Measurements from ENCODE around the gene AATF.

Gene AATF

DNA sequence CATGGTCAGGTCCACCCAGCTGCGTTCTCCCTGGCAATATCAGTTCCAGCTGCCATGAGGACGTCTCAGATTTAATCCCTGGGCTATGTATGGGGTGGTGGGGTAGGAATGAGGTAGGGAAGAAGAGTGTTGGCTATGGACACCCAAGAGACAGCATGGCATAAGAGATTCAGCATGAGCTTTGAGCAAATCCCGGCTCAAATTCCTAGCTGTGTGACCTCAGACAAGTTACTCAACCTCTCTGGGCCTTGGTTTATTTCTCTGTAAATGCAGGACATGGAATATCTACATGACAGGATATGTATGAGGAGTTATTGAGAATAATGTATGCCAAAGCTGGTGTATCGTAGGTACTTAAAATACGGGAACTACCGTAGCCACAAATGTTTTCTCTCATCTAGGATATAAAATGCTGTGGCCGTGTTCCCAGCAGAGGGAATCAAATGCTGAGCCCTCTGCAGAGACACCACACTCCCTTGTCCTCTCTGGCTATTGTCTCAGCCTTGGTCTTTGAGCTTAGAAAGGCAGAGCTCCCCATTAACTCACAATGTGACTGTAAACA is 29.3 kb upstream of the AATF start:
- no peaks in the 10 kb centered on the region for H3K4me1 ChIP-seq (ENCODE audit: insufficient read depth, low read length, severe bottlenecking)
- no peaks in the 10 kb centered on the region for H4K20me1 ChIP-seq (ENCODE audit: insufficient read depth, low read length)
- no peak overlapping the region for H2AFZ ChIP-seq (ENCODE audit: low read length)
- H3K79me2 ChIP-seq (ENCODE audit: insufficient read depth, low read length), result no peaks in the 10 kb centered on the region
- H3K27me3 ChIP-seq (ENCODE audit: insufficient read depth, low read length), result 0 out of 2 replicates have a peak, but pooled peaks cover 6% of the 10 kb centered on the region
- no peaks in the 10 kb centered on the region for H3K9me3 ChIP-seq (ENCODE audit: low read length)
- no peak overlapping the region for H3K4me3 ChIP-seq (ENCODE audit: low read depth, low read length, poor library complexity, severe bottlenecking)
- no peak overlapping the region for H3K9ac ChIP-seq (ENCODE audit: low read length)
- no peaks in the 10 kb centered on the region for H3K9me2 ChIP-seq (ENCODE audit: low read depth, low read length)
- no peaks in the 10 kb centered on the region for H3K36me3 ChIP-seq (ENCODE audit: insufficient read depth, low read length)
- TF ChIP-seq EZH2 (IDR thresholded peaks at IDR 0.05; ENCODE audit: borderline replicate concordance, low read length) (no peak), CTCF (IDR thresholded peaks at IDR 0.05; ENCODE audit: low read length) (no peak)
- H3K27ac ChIP-seq (ENCODE audit: low read depth, low read length, poor library complexity, severe bottlenecking), result no peak overlapping the region
- no peak overlapping the region for H3K4me2 ChIP-seq (ENCODE audit: low read length)
- H3F3A ChIP-seq (ENCODE audit: insufficient read depth, low read length), result no peaks in the 10 kb centered on the region

DNA sequence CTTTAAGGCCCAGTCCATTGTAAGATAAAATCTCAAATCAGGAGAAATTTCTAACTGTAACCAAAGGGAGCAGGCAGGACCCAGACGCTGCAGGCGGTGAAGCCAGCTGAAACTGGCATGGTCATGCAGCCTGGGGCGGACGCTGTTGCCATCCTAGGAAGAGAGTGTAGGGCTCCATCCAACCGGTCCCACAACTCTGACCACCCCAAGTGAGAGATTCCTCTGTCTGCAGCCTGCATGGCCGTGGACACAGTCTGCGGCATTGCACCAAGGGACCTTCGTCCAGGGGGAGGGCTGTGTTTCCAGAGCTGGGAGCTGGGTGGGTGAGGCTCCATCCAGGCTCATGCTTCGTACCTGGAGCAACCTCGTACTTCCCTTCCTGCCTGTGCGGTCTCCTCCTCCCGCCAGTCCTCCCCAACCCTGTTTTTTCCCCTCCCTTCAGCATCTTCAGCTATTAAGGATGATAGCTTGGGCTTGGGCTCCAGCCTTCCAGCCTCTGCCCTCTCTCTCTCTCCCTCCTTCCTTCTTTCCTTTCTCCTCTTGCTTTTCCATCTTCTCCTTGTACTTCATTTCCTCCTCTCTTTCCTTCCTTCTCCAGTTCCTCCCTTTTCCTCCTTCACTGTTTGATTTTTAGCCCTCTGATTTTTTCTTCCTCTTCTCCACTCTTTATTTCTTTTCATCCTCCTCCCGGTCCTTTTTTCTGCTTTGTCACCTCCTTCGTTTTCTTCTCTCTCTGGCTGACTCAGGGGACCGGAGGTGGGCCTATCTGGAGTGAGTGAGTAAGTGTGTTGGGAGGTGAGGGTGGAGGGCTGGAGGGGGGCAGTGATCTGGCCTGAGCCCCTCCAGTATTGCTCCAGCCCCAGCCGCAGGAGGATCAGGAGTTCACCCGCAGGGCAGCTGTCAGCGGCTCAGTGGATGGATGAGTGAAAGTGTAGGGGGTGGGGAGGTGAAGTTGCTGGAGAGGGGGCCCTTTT is 28.4 kb upstream of the AATF start:
- Histone ChIP-seq H3K9me2 (ENCODE audit: low read depth, low read length) (no peaks in the 10 kb centered on the region), H3K36me3 (ENCODE audit: insufficient read depth, low read length) (no peaks in the 10 kb centered on the region), H3K27ac (ENCODE audit: low read depth, low read length, poor library complexity, severe bottlenecking) (no peak overlapping the region), H2AFZ (ENCODE audit: low read length) (no peak overlapping the region), H3K9ac (ENCODE audit: low read length) (no peak overlapping the region), H3K27me3 (ENCODE audit: insufficient read depth, low read length) (0 out of 2 replicates have a peak, but pooled peaks cover 6% of the 10 kb centered on the region), H3K4me3 (ENCODE audit: low read depth, low read length, poor library complexity, severe bottlenecking) (no peak overlapping the region), H3K9me3 (ENCODE audit: low read length) (no peaks in the 10 kb centered on the region), H4K20me1 (ENCODE audit: insufficient read depth, low read length) (no peaks in the 10 kb centered on the region), H3K79me2 (ENCODE audit: insufficient read depth, low read length) (no peaks in the 10 kb centered on the region), H3K4me1 (ENCODE audit: insufficient read depth, low read length, severe bottlenecking) (no peaks in the 10 kb centered on the region), H3K4me2 (ENCODE audit: low read length) (no peak overlapping the region), H3F3A (ENCODE audit: insufficient read depth, low read length) (no peaks in the 10 kb centered on the region)
- TF ChIP-seq EZH2 (IDR thresholded peaks at IDR 0.05; ENCODE audit: borderline replicate concordance, low read length) (no peak), CTCF (IDR thresholded peaks at IDR 0.05; ENCODE audit: low read length) (no peak)

- H3K36me3 ChIP-seq (ENCODE audit: insufficient read depth, low read length), result no peaks in the 10 kb centered on the region
- H4K20me1 ChIP-seq (ENCODE audit: insufficient read depth, low read length), result no peaks in the 10 kb centered on the region
- H3K9me3 ChIP-seq (ENCODE audit: low read length), result no peaks in the 10 kb centered on the region
- no peak overlapping the region for H3K4me2 ChIP-seq (ENCODE audit: low read length)
- H3K4me3 ChIP-seq (ENCODE audit: low read depth, low read length, poor library complexity, severe bottlenecking), result no peak overlapping the region
- no peaks in the 10 kb centered on the region for H3K4me1 ChIP-seq (ENCODE audit: insufficient read depth, low read length, severe bottlenecking)
- H3F3A ChIP-seq (ENCODE audit: insufficient read depth, low read length), result no peaks in the 10 kb centered on the region
- TF ChIP-seq CTCF (IDR thresholded peaks at IDR 0.05; ENCODE audit: low read length) (no peak), EZH2 (IDR thresholded peaks at IDR 0.05; ENCODE audit: borderline replicate concordance, low read length) (no peak)
- H3K27me3 ChIP-seq (ENCODE audit: insufficient read depth, low read length), result 0 out of 2 replicates have a peak, but pooled peaks cover 6% of the 10 kb centered on the region
- no peak overlapping the region for H3K27ac ChIP-seq (ENCODE audit: low read depth, low read length, poor library complexity, severe bottlenecking)
- no peak overlapping the region for H3K9ac ChIP-seq (ENCODE audit: low read length)
- H3K9me2 ChIP-seq (ENCODE audit: low read depth, low read length), result no peaks in the 10 kb centered on the region
- no peak overlapping the region for H2AFZ ChIP-seq (ENCODE audit: low read length)
- no peaks in the 10 kb centered on the region for H3K79me2 ChIP-seq (ENCODE audit: insufficient read depth, low read length)
Measured at GRCh38 chr17:36921095-36921851, 27.5 kb upstream of the AATF start.
